GM18873 (cell line): Measurements from ENCODE around the gene UCK2.
"Not testable (repeated sequence)": the region's sequence is repeated elsewhere in the genome, so short reads cannot be mapped to it uniquely, and the experiment has no call there.

ENCODE experiments used
- ATAC-seq: cut with Tn5 transposase; IDR thresholded peaks from one replicate; pipeline ENCODE4 v1.9.1; 2021; ENCODE audit warnings: mild to moderate bottlenecking, moderate library complexity, moderate number of reproducible peaks; ENCODE audit not compliant: unreplicated experiment, low FRiP score

UCK2 gene

GRCh38 chr1:165827268-165828102, at the start of gene UCK2:
Gene UCK2 (plus strand): TSS chr1:165827614. CDS start chr1:165827834, 220 bp downstream.
- ATAC-seq: peak; percentile 54

- ATAC-seq: not testable (repeated sequence)
Observed at GRCh38 chr1:165778197-165778596, 49.2 kb upstream of the UCK2 start.

- not testable (repeated sequence) for ATAC-seq
Observed at GRCh38 chr1:165783519-165783918, 43.9 kb upstream of the UCK2 start.

GRCh38 chr1:165787741-165788140, 39.7 kb upstream of the UCK2 start:
- no peak for ATAC-seq

GRCh38 chr1:165793951-165794350, 33.5 kb upstream of the UCK2 start:
- ATAC-seq: no peak

GRCh38 chr1:165795894-165796293, 31.5 kb upstream of the UCK2 start:
- no peak for ATAC-seq

- ATAC-seq: no peak
Observed at GRCh38 chr1:165799387-165799786, 28.0 kb upstream of the UCK2 start.

GRCh38 chr1:165804513-165804912, 22.9 kb upstream of the UCK2 start:
- ATAC-seq: not testable (repeated sequence)

- ATAC-seq: no peak
Observed at GRCh38 chr1:165807613-165808012, 19.8 kb upstream of the UCK2 start.

- no peak for ATAC-seq
Observed at GRCh38 chr1:165815725-165816124, 11.7 kb upstream of the UCK2 start.

- no peak for ATAC-seq
Observed at GRCh38 chr1:165816157-165816556, 11.3 kb upstream of the UCK2 start.

GRCh38 chr1:165816826-165817497, 10.5 kb upstream of the UCK2 start:
- no peak for ATAC-seq

- no peak for ATAC-seq
Observed at GRCh38 chr1:165823552-165824268, 3.7 kb upstream of the UCK2 start.

- ATAC-seq: no peak
Observed at GRCh38 chr1:165824269-165824643, 3.2 kb upstream of the UCK2 start.

GRCh38 chr1:165826565-165827267, 698 bp upstream of the UCK2 start:
- ATAC-seq: no peak

- peak; percentile 35 for ATAC-seq
Observed at GRCh38 chr1:165828103-165828668, 772 bp downstream of the UCK2 start.

GRCh38 chr1:165828669-165829329, 1.4 kb downstream of the UCK2 start:
- ATAC-seq: peak; percentile 12

- no peak for ATAC-seq
Observed at GRCh38 chr1:165829888-165830287, 2.5 kb downstream of the UCK2 start.

GRCh38 chr1:165831146-165831545, 3.7 kb downstream of the UCK2 start:
- no peak for ATAC-seq

- ATAC-seq: no peak
Observed at GRCh38 chr1:165832902-165833301, 5.5 kb downstream of the UCK2 start.
